HepG2 (cell line): ENCODE results near the gene GJD3. TPM values are rescaled to one million over a fixed set of nuclear protein-coding genes. Genes with fewer than 3 reads are reported as not detected.

Source experiments
- ADNP ChIP-seq: sonication (generic); formaldehyde crosslinking; IDR thresholded peaks from 2 replicates; pipeline ENCODE4 v1.4.0; 2020; ENCODE audit warnings: missing genetic modification reagents
- AHR ChIP-seq: IDR thresholded peaks from 2 replicates; pipeline ENCODE4 v1.6.1; 2018; ENCODE audit warnings: missing genetic modification reagents, missing compliant biosample characterization
- BRF2 ChIP-seq: sonication (generic); formaldehyde crosslinking; IDR thresholded peaks from 2 replicates; pipeline ENCODE4 v1.8.1; 2022; ENCODE audit warnings: mild to moderate bottlenecking, missing genetic modification reagents
- CREM ChIP-seq, 2 experiments: sonication (generic) in 1 of 2; formaldehyde crosslinking in 1 of 2; IDR thresholded peaks; 2 replicates each; pipeline versions ENCODE4 v1.4.0 to v1.6.1; 2016 to 2020; ENCODE audit warnings: antibody characterized with exemption in 1 of 2, mild to moderate bottlenecking in 1 of 2, missing genetic modification reagents in 1 of 2
- FLYWCH1 ChIP-seq: sonication (generic); formaldehyde crosslinking; IDR thresholded peaks from 2 replicates; pipeline ENCODE4 v1.8.1; 2023; ENCODE audit warnings: mild to moderate bottlenecking, missing genetic modification reagents
- FOXC1 ChIP-seq: sonication (generic); formaldehyde crosslinking; IDR thresholded peaks from 2 replicates; pipeline ENCODE4 v1.8.0; 2022; ENCODE audit warnings: mild to moderate bottlenecking, missing genetic modification reagents, borderline replicate concordance
- GRHL1 ChIP-seq: sonication (generic); formaldehyde crosslinking; conservative IDR thresholded peaks from 2 replicates; pipeline ENCODE4 v1.8.0; 2022; ENCODE audit warnings: missing genetic modification reagents
- HOXD1 ChIP-seq: sonication (generic); formaldehyde crosslinking; IDR thresholded peaks from 2 replicates; pipeline ENCODE4 v1.5.0; 2020; ENCODE audit warnings: missing genetic modification reagents
- SMYD3 ChIP-seq: sonication (generic); formaldehyde crosslinking; IDR thresholded peaks from 2 replicates; pipeline ENCODE4 v1.8.1; 2023; ENCODE audit warnings: mild to moderate bottlenecking, missing genetic modification reagents
- TBX2 ChIP-seq: sonication (generic); formaldehyde crosslinking; IDR thresholded peaks from 2 replicates; pipeline ENCODE4 v1.5.0; 2020; ENCODE audit warnings: missing genetic modification reagents, mild to moderate bottlenecking, borderline replicate concordance
- TFAP4 ChIP-seq: sonication (generic); IDR thresholded peaks from 2 replicates; pipeline ENCODE4 v1.6.1; 2016; ENCODE audit warnings: low read depth, borderline replicate concordance
- THAP11 ChIP-seq: IDR thresholded peaks from 2 replicates; pipeline ENCODE4 v1.6.1; 2016; ENCODE audit warnings: missing biosample characterization, missing genetic modification reagents
- XBP1 ChIP-seq: sonication (generic); formaldehyde crosslinking; IDR thresholded peaks from 2 replicates; pipeline ENCODE4 v1.5.0; 2020; ENCODE audit warnings: missing genetic modification reagents
- ZBTB10 ChIP-seq: sonication (generic); formaldehyde crosslinking; IDR thresholded peaks from 2 replicates; pipeline ENCODE4 v1.4.0; 2020; ENCODE audit warnings: missing genetic modification reagents, borderline replicate concordance
- ZNF251 ChIP-seq: sonication (generic); formaldehyde crosslinking; IDR thresholded peaks from 2 replicates; pipeline ENCODE4 v1.9.0; 2021; ENCODE audit warnings: mild to moderate bottlenecking, missing genetic modification reagents
- ZNF367 ChIP-seq: sonication (generic); formaldehyde crosslinking; IDR thresholded peaks from 2 replicates; pipeline ENCODE4 v1.4.0; 2020; ENCODE audit warnings: missing genetic modification reagents, borderline replicate concordance
- ZNF614 ChIP-seq: IDR thresholded peaks from 2 replicates; pipeline ENCODE4 v1.6.1; 2018; ENCODE audit warnings: missing biosample characterization, missing genetic modification reagents, inconsistent platforms, borderline replicate concordance
- ZNF615 ChIP-seq: sonication (generic); formaldehyde crosslinking; IDR thresholded peaks from 2 replicates; pipeline ENCODE4 v1.5.0; 2020; ENCODE audit warnings: mild to moderate bottlenecking, missing genetic modification reagents, borderline replicate concordance
- ZNF740 ChIP-seq: sonication (generic); formaldehyde crosslinking; IDR thresholded peaks from 2 replicates; pipeline ENCODE4 v1.4.0; 2020; ENCODE audit warnings: missing genetic modification reagents
- ZNF746 ChIP-seq: sonication (generic); formaldehyde crosslinking; IDR thresholded peaks from 2 replicates; pipeline ENCODE4 v1.8.0; 2022; ENCODE audit warnings: mild to moderate bottlenecking, missing genetic modification reagents
- ZNF749 ChIP-seq: sonication (generic); formaldehyde crosslinking; IDR thresholded peaks from 2 replicates; pipeline ENCODE4 v1.8.0; 2022; ENCODE audit warnings: mild to moderate bottlenecking, missing genetic modification reagents, moderate library complexity, borderline replicate concordance
- ZNF777 ChIP-seq: sonication (generic); formaldehyde crosslinking; IDR thresholded peaks from 2 replicates; pipeline ENCODE4 v1.4.0; 2020; ENCODE audit warnings: missing genetic modification reagents
- ZNF883 ChIP-seq: sonication (generic); formaldehyde crosslinking; IDR thresholded peaks from 2 replicates; pipeline ENCODE4 v1.5.1; 2020; ENCODE audit warnings: mild to moderate bottlenecking, missing genetic modification reagents; ENCODE audit errors: not compliant biosample characterization
- polyA plus RNA-seq, 8 experiments: library from polyadenylated mRNA; depleted of rRNA in 3 of 8; stranded (reverse) in 7 of 8; unstranded in 1 of 8; fragments of >200 nt; fragmentation: Illumina TruSeq in 4 of 8; extraction: Trizol in 4 of 8; gene quantifications; 2 replicates each; pipeline versions ENCODE4 v1.2.1 to v1.2.3, GENCODE V29; 2011 to 2016; ENCODE audit warnings: low read depth in 4 of 8, missing spikeins in 1 of 8, mixed read lengths in 1 of 8; ENCODE audit not compliant: insufficient read depth in 1 of 8
- total RNA-seq, 5 experiments: library from RNA; depleted of rRNA; stranded (reverse); fragments of >200 nt; fragmentation: Illumina TruSeq; extraction: Trizol; gene quantifications; 2 replicates each; pipeline ENCODE4 v1.2.3, GENCODE V29; 2016; ENCODE audit warnings: low read depth in 1 of 5

Gene GJD3
- total and polyA plus RNA-seq, 2 of the 13 experiments (the other 11 are each of a cell fraction or from before 2014, with no cell fraction given) = not detected

- no peak for TF ChIP-seq GRHL1 (CRISPR knock-in tag)
- TF ChIP-seq FOXC1 (CRISPR knock-in tag) = no peak
- TF ChIP-seq ADNP (CRISPR knock-in tag) = no peak
- TF ChIP-seq THAP11 (CRISPR knock-in tag) = peak; percentile 61
- TF ChIP-seq ZBTB10 (CRISPR knock-in tag) = no peak
- peak; percentile 76 for TF ChIP-seq ZNF883 (CRISPR knock-in tag)
- no peak for TF ChIP-seq CREM (IDR thresholded peaks at IDR 0.05)
- no peak for TF ChIP-seq CREM (CRISPR knock-in tag; IDR thresholded peaks at IDR 0.05)
- no peak for TF ChIP-seq BRF2 (CRISPR knock-in tag)
- no peak for TF ChIP-seq ZNF777 (CRISPR knock-in tag)
- no peak for TF ChIP-seq ZNF615
- TF ChIP-seq FLYWCH1 (CRISPR knock-in tag) = no peak
- no peak for TF ChIP-seq ZNF749 (CRISPR knock-in tag)
- no peak for TF ChIP-seq HOXD1
- TF ChIP-seq XBP1 = no peak
- peak; percentile 64; the same call in 1 of the 2 replicates for TF ChIP-seq TBX2 (CRISPR knock-in tag)
- peak; percentile 78; the same call in 1 of the 2 replicates for TF ChIP-seq ZNF614 (CRISPR knock-in tag)
- no peak for TF ChIP-seq SMYD3
- TF ChIP-seq TFAP4 = peak; percentile 69; the same call in 1 of the 2 replicates
- 0 out of 2 replicates have a peak, but pooled peaks have one; percentile 69 for TF ChIP-seq AHR
- peak; percentile 57; the same call in 1 of the 2 replicates for TF ChIP-seq ZNF740 (CRISPR knock-in tag)
- no peak for TF ChIP-seq ZNF251 (CRISPR knock-in tag)
- no peak for TF ChIP-seq ZNF746 (CRISPR knock-in tag)
- no peak for TF ChIP-seq ZNF367 (CRISPR knock-in tag)
Measured at GRCh38 chr17:40355123-40355803, 9.3 kb downstream of the GJD3 start (continued).
